RWPE1 (cell line): ENCODE results near the gene LYPLAL1.

Experiments used
- CTCF ChIA-PET: fragments of 350-600 bp; sonication (Branson Sonifier 250); formaldehyde crosslinking; extraction: SDS; loops from one replicate; lab custom pipeline; 2021; lab: Yijun Ruan, JAX
- POLR2A ChIA-PET: fragments of 400-600 bp; formaldehyde crosslinking; extraction: SDS; loops from one replicate; lab custom pipeline; 2020; ENCODE audit warnings: antibody characterized with exemption; ENCODE audit not compliant: low non-redundant PET; lab: Yijun Ruan, JAX
- DNase-seq: peaks from one replicate; pipeline ENCODE4 v3.0.0; 2012; ENCODE audit warnings: low spot score
- H3K27ac ChIP-seq: fragments of 450-650 bp; 2 replicates; pipeline ENCODE4 v1.5.1; 2017
- TF ChIP-seq, protein P1 (sequence below): fragments of 450-650 bp; conservative IDR thresholded peaks from 2 replicates; pipeline ENCODE4 v1.5.1; 2017; ENCODE audit warnings: low read depth, mild to moderate bottlenecking

The LYPLAL1 gene

GRCh38 chr1:219172821-219173220, 857 bp upstream of the LYPLAL1 start:
- ChIA-PET POLR2A (no interaction called here), CTCF (no interaction called here)
- TF ChIP-seq, protein P1, sequence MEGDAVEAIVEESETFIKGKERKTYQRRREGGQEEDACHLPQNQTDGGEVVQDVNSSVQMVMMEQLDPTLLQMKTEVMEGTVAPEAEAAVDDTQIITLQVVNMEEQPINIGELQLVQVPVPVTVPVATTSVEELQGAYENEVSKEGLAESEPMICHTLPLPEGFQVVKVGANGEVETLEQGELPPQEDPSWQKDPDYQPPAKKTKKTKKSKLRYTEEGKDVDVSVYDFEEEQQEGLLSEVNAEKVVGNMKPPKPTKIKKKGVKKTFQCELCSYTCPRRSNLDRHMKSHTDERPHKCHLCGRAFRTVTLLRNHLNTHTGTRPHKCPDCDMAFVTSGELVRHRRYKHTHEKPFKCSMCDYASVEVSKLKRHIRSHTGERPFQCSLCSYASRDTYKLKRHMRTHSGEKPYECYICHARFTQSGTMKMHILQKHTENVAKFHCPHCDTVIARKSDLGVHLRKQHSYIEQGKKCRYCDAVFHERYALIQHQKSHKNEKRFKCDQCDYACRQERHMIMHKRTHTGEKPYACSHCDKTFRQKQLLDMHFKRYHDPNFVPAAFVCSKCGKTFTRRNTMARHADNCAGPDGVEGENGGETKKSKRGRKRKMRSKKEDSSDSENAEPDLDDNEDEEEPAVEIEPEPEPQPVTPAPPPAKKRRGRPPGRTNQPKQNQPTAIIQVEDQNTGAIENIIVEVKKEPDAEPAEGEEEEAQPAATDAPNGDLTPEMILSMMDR: no peak

GRCh38 chr1:219173434-219173757, 282 bp upstream of the LYPLAL1 start:
- CTCF ChIA-PET: interaction anchor here (0.6 kb wide), 1 partner anchor 738 kb away, joined by 4 read pairs; no protein-coding TSS in a partner anchor
- POLR2A ChIA-PET: interaction anchor here (0.6 kb wide), 1 partner anchor 12 kb away, joined by 6 read pairs; no protein-coding TSS in a partner anchor
- H3K27ac ChIP-seq: peak overlapping the region; percentile 79
- no peak for DNase-seq
- TF ChIP-seq, protein P1: no peak

More at GRCh38 chr1:219172821-219173220, 857 bp upstream of the LYPLAL1 start:
- no peak overlapping the region for H3K27ac ChIP-seq
- no peak for DNase-seq

DNA sequence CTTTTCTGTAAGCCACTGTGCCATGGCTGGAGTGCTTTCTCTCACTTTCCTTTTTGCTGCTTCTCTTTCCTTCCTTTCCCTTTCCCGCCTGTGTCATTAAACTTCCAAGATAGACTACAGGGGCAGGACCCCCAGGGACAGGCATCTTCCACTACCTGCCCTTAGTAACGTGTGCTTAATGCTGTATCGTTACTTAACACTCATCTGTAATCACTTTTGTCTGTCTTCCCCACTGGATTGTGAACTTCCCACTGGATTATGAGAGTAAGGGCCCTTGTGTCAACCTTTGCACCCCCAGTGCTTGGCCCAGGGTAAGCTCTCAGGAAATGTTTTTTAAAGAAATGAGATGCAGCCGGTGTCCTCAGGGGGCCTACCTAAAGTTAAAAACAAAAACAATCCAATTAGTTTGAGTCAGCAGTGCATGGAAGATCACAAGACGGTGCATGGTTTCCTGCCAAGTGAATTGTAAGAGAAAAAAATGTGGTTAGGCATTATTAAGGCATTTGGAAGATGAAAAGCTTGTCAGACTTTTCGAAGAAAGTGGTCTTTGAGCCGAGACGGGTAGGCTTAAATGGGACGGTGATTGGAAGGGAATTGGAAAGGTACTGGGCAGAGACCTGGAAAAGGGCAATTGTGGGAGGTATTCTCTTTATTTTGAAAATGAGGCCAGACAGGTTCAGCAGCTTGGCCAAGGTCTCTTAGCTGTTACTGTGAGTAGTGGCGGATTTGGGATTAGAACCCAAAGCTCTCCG, 958 bp downstream of the LYPLAL1 start:
- DNase-seq: peak; percentile 41
- CTCF ChIA-PET: interaction anchor here (0.5 kb wide), 1 partner anchor 16 kb away, joined by 6 read pairs; no protein-coding TSS in a partner anchor

DNA sequence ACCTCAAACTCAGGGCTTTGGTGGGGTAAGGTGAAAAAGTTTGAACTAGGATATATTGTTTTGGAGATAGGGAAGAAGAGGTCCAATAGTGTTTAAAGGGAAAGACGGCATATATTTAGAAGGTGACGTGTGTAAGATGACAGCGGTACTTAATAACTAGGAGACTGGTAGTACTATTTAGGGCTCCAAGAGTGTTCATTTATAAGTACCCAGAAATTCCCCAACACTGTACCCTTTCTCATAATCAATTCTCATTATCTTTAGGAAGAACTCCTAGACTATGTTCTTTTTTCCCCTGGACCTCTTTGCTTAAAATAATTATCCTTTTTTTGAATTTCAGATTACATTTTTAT, 1.5 kb downstream of the LYPLAL1 start:
- no peak overlapping the region for H3K27ac ChIP-seq
- ChIA-PET POLR2A (no interaction called here), CTCF (no interaction called here)
- TF ChIP-seq, protein P1: no peak
- no peak for DNase-seq

More for the DNA sequence above, 958 bp downstream of the LYPLAL1 start:
- TF ChIP-seq, protein P1: no peak
- POLR2A ChIA-PET: no interaction called here
- H3K27ac ChIP-seq: peak overlapping the region; percentile 79

DNA sequence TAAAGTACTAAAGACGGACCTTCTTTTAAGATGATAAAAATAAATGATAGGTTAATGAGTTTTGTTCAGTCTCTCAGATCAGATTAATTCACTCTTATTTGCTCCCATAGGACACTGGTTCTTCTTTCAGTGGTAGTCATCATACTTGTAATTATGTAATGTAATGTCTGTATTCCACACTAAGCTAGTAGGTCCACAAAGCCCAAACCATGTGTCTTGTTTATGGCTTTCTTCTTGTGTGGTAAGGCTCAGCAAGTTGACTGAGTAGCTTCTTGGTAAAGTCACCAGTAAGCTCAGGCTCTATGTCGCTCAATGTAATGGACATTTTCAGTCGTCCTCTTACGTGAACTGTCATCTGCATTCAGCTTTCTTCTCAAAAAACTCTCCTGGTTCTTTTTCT, 2.5 kb downstream of the LYPLAL1 start:
- POLR2A ChIA-PET: no interaction called here
- CTCF ChIA-PET: interaction anchor here (0.5 to 1.0 kb wide), 2 partner anchors 636 to 1700 kb away, joined by 3 read pairs; no protein-coding TSS in a partner anchor
- no peak for DNase-seq
- no peak overlapping the region for H3K27ac ChIP-seq
- TF ChIP-seq, protein P1: no peak

DNA sequence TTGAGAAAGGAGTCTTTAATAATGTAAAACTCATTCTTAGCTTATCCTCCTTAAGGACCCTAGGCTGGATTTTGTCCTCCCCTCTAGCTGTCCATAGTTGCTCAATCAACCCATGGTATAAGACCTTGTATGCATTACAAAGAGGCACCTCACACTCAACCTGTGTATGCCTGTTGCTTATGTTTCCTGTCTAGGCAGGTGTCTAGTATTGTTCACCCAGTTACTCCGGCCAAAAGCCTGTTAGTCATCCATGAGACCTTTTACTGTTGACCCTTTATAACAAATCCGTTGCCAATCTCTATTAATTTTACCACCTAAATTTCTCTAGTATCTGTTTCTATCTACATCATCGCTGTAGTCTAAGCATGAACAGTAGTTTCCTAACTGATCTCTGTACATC, 3.7 kb downstream of the LYPLAL1 start:
- ChIA-PET CTCF (interaction anchor here (0.9 to 1.1 kb wide), 2 partner anchors 14 to 94 kb away, joined by 3 read pairs; no protein-coding TSS in a partner anchor), POLR2A (no interaction called here)
- no peak overlapping the region for H3K27ac ChIP-seq
- DNase-seq: peak; percentile 80
- TF ChIP-seq, protein P1: no peak
